Uterus (tissue), 2 donors: ENCODE measurements around the gene RAB35.

Source experiments
- POLR2A ChIP-seq, 2 donors: fragments of 450-650 bp; IDR thresholded peaks; one replicate each; pipeline ENCODE4 v1.6.1; 2016; ENCODE audit warnings: antibody characterized with exemption in 2 of 2, mild to moderate bottlenecking in 1 of 2, moderate library complexity in 1 of 2
- TF ChIP-seq, protein P1 (sequence below), 4 experiments: fragments of 200-600 bp in 2 of 4; fragments of 450-650 bp in 2 of 4; sonication (generic) in 2 of 4; IDR thresholded peaks; one replicate each; pipeline ENCODE4 v1.5.1; 2016 to 2019; ENCODE audit warnings: antibody characterized with exemption in 4 of 4, mild to moderate bottlenecking in 2 of 4, moderate library complexity in 1 of 4

DNA sequence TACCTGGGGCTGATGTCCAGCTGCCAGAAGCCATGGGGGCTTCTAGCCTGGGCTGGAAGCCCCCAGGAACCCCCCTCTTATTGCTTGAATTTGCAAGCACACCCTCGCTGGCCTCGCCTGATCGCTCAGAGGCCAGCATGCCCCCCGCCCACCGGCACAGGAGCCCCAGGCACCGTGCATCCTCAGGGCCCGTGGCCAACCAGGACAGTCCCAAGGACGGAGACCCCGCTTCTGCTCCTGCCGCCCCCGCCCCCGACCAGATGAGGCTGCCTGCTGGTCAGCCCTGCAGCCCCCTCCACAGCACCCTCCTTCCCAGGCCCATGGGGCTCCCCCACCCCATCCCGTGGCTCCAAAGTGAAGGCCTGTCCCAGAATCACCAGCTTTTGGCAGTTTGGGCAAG is 21.2 kb downstream of the RAB35 start:
- TF ChIP-seq, protein P1, sequence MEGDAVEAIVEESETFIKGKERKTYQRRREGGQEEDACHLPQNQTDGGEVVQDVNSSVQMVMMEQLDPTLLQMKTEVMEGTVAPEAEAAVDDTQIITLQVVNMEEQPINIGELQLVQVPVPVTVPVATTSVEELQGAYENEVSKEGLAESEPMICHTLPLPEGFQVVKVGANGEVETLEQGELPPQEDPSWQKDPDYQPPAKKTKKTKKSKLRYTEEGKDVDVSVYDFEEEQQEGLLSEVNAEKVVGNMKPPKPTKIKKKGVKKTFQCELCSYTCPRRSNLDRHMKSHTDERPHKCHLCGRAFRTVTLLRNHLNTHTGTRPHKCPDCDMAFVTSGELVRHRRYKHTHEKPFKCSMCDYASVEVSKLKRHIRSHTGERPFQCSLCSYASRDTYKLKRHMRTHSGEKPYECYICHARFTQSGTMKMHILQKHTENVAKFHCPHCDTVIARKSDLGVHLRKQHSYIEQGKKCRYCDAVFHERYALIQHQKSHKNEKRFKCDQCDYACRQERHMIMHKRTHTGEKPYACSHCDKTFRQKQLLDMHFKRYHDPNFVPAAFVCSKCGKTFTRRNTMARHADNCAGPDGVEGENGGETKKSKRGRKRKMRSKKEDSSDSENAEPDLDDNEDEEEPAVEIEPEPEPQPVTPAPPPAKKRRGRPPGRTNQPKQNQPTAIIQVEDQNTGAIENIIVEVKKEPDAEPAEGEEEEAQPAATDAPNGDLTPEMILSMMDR (IDR thresholded peaks at IDR 0.05): no peak
- no peak for TF ChIP-seq POLR2A (IDR thresholded peaks at IDR 0.05)
